Loucy (cell line): ENCODE results near the gene OSCAR.

Experiments used
- CTCF ChIP-seq: fragments of 200-600 bp; sonication (generic); conservative IDR thresholded peaks from 2 replicates; pipeline ENCODE4 v1.5.1; 2014; ENCODE audit warnings: mild to moderate bottlenecking, antibody characterized with exemption, low read length
- EZH2phosphoT487 ChIP-seq: fragments of 200-600 bp; IDR thresholded peaks from 2 replicates; pipeline ENCODE4 v1.6.1; 2018; ENCODE audit warnings: antibody characterized with exemption, mild to moderate bottlenecking, moderate library complexity, borderline replicate concordance

- TF ChIP-seq CTCF, result no peak
- TF ChIP-seq EZH2phosphoT487, result no peak
Measured at GRCh38 chr19:54129617-54129996, 29.0 kb upstream of the OSCAR start.
